SU-DHL-6 (cell line): ENCODE measurements around the gene MC1R.

Source experiments
- H2AFZ ChIP-seq: fragments of 200-600 bp; sonication (generic); 2 replicates; pipeline ENCODE4 v1.6.1; 2014; ENCODE audit warnings: low read depth, mild to moderate bottlenecking, moderate library complexity, mixed read lengths, antibody characterized with exemption, low read length; ENCODE audit not compliant: severe bottlenecking
- H3F3A ChIP-seq: fragments of 200-600 bp; shearing (Covaris generic); 2 replicates; pipeline ENCODE4 v1.6.0; 2016; ENCODE audit warnings: antibody characterized with exemption, mild to moderate bottlenecking; ENCODE audit not compliant: insufficient read depth
- H3K27ac ChIP-seq: fragments of 200-600 bp; sonication (generic); 2 replicates; pipeline ENCODE4 v1.5.1; 2016; ENCODE audit warnings: low read depth, mild to moderate bottlenecking, low read length, moderate library complexity, mixed read lengths
- H3K27me3 ChIP-seq: fragments of 200-600 bp; sonication (generic), shearing (Covaris generic); 2 replicates; pipeline ENCODE4 v1.6.0; 2014; ENCODE audit warnings: mild to moderate bottlenecking, low read length
- H3K36me3 ChIP-seq: fragments of 200-600 bp; sonication (generic); 2 replicates; pipeline ENCODE4 v1.6.1; 2014; ENCODE audit warnings: mild to moderate bottlenecking, low read length, mixed read lengths
- H3K4me2 ChIP-seq: fragments of 300-600, 200-600 bp; shearing (Covaris generic), sonication (generic); 2 replicates; pipeline ENCODE4 v1.6.0; 2014; ENCODE audit warnings: low read length, low read depth, mild to moderate bottlenecking; ENCODE audit not compliant: poor library complexity, severe bottlenecking
- H3K4me3 ChIP-seq: fragments of 200-600 bp; sonication (generic); 2 replicates; pipeline ENCODE4 v1.5.1; 2014; ENCODE audit warnings: antibody characterized with exemption, low read length, mild to moderate bottlenecking, mixed read lengths; ENCODE audit not compliant: insufficient read depth, poor library complexity, severe bottlenecking
- H3K79me2 ChIP-seq: fragments of 200-600 bp; sonication (generic); 2 replicates; pipeline ENCODE4 v1.6.1; 2014; ENCODE audit warnings: mild to moderate bottlenecking, low read length, moderate library complexity; ENCODE audit not compliant: insufficient read depth
- H3K9ac ChIP-seq: fragments of 200-600 bp; sonication (generic); 2 replicates; pipeline ENCODE4 v1.7.0; 2014; ENCODE audit warnings: mild to moderate bottlenecking, low read length
- H3K9me2 ChIP-seq: fragments of 200-600 bp; sonication (generic); replicated peaks from 2 replicates; pipeline ENCODE4 v1.6.1; 2014; ENCODE audit warnings: low read length; ENCODE audit not compliant: insufficient read depth
- H3K9me3 ChIP-seq: fragments of 200-600 bp; sonication (generic); 2 replicates; pipeline ENCODE4 v1.6.1; 2014; ENCODE audit warnings: low read length, mixed read lengths; ENCODE audit not compliant: insufficient read depth
- H4K20me1 ChIP-seq: fragments of 200-600 bp; sonication (generic); 2 replicates; pipeline ENCODE4 v1.6.1; 2014; ENCODE audit warnings: low read depth, mild to moderate bottlenecking, antibody characterized with exemption, low read length, moderate library complexity, mixed read lengths
- EZH2phosphoT487 ChIP-seq: fragments of 200-600 bp; sonication (generic), shearing (Covaris generic); conservative IDR thresholded peaks from 2 replicates; pipeline ENCODE4 v1.6.1; 2018; ENCODE audit warnings: mild to moderate bottlenecking, antibody characterized with exemption, low read length, moderate library complexity, mixed read lengths
- TF ChIP-seq, protein P1 (sequence below): fragments of 200-600 bp; sonication (generic); IDR thresholded peaks from one replicate; pipeline ENCODE4 v1.5.1; 2017; ENCODE audit warnings: antibody characterized with exemption, mild to moderate bottlenecking, low read length, moderate library complexity; ENCODE audit not compliant: insufficient read depth, poor library complexity, severe bottlenecking

MC1R gene

GRCh38 chr16:89952049-89952448, 33.4 kb downstream of the MC1R start:
- Histone ChIP-seq H3K79me2 (peaks cover 5% of the 10 kb centered on the region; the same call in 1 of the 2 replicates), H3K4me2 (peak overlapping the region; percentile 46), H3K36me3 (no peaks in the 10 kb centered on the region), H3K27ac (peak overlapping the region; percentile 86), H2AFZ (no peak overlapping the region), H3K9me3 (peaks cover 7% of the 10 kb centered on the region; the same call in 1 of the 2 replicates), H3F3A (peaks cover 35% of the 10 kb centered on the region), H3K9me2 (no peaks in the 10 kb centered on the region), H3K4me3 (no peak overlapping the region), H3K9ac (peak overlapping the region; percentile 36; the same call in 1 of the 2 replicates), H3K27me3 (no peaks in the 10 kb centered on the region; the same call in 1 of the 2 replicates), H4K20me1 (no peaks in the 10 kb centered on the region)
- TF ChIP-seq, protein P1, sequence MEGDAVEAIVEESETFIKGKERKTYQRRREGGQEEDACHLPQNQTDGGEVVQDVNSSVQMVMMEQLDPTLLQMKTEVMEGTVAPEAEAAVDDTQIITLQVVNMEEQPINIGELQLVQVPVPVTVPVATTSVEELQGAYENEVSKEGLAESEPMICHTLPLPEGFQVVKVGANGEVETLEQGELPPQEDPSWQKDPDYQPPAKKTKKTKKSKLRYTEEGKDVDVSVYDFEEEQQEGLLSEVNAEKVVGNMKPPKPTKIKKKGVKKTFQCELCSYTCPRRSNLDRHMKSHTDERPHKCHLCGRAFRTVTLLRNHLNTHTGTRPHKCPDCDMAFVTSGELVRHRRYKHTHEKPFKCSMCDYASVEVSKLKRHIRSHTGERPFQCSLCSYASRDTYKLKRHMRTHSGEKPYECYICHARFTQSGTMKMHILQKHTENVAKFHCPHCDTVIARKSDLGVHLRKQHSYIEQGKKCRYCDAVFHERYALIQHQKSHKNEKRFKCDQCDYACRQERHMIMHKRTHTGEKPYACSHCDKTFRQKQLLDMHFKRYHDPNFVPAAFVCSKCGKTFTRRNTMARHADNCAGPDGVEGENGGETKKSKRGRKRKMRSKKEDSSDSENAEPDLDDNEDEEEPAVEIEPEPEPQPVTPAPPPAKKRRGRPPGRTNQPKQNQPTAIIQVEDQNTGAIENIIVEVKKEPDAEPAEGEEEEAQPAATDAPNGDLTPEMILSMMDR, result no peak
- TF ChIP-seq EZH2phosphoT487, result no peak

- Histone ChIP-seq H3K4me3 (no peak overlapping the region), H3K9ac (peak overlapping the region; percentile 36; the same call in 1 of the 2 replicates), H2AFZ (no peak overlapping the region), H4K20me1 (no peaks in the 10 kb centered on the region), H3K27me3 (no peaks in the 10 kb centered on the region; the same call in 1 of the 2 replicates), H3K27ac (peak overlapping the region; percentile 86), H3F3A (peaks cover 35% of the 10 kb centered on the region), H3K4me2 (peak overlapping the region; percentile 46), H3K9me3 (peaks cover 2% of the 10 kb centered on the region; the same call in 1 of the 2 replicates), H3K9me2 (no peaks in the 10 kb centered on the region), H3K79me2 (peaks cover 5% of the 10 kb centered on the region; the same call in 1 of the 2 replicates), H3K36me3 (no peaks in the 10 kb centered on the region)
- no peak for TF ChIP-seq EZH2phosphoT487
- TF ChIP-seq, protein P1, result no peak
Observed at GRCh38 chr16:89952551-89952950, 33.9 kb downstream of the MC1R start.

- H3K4me3 ChIP-seq, result peak overlapping the region; percentile 20
- H3K79me2 ChIP-seq, result peaks cover 5% of the 10 kb centered on the region; the same call in 1 of the 2 replicates
- H3K4me2 ChIP-seq, result peak overlapping the region; percentile 46
- H3K9me3 ChIP-seq, result no peaks in the 10 kb centered on the region
- H3K36me3 ChIP-seq, result no peaks in the 10 kb centered on the region
- TF ChIP-seq EZH2phosphoT487, result no peak
- TF ChIP-seq, protein P1, result no peak
- peak overlapping the region; percentile 36 for H3K9ac ChIP-seq
- no peaks in the 10 kb centered on the region for H3K9me2 ChIP-seq
- H3K27ac ChIP-seq, result peak overlapping the region; percentile 86
- peaks cover 31% of the 10 kb centered on the region for H3F3A ChIP-seq
- H3K27me3 ChIP-seq, result no peaks in the 10 kb centered on the region
- H4K20me1 ChIP-seq, result no peaks in the 10 kb centered on the region
- no peak overlapping the region for H2AFZ ChIP-seq
Observed at GRCh38 chr16:89953671-89954406, 35.2 kb downstream of the MC1R start.
